Thymus (tissue), 11 donors: ENCODE results near the gene ATP1A2. TPM values are rescaled to one million over a fixed set of nuclear protein-coding genes. Genes with fewer than 3 reads are reported as not detected.

Source experiments
- DNase-seq, 9 donors: peaks; one replicate each; pipeline ENCODE4 v3.0.0-alpha.2; 2013; ENCODE audit warnings: low spot score in 9 of 9, low read depth in 6 of 9, missing footprints in 1 of 9
- H3K27ac ChIP-seq, 2 donors: one replicate each; pipeline ENCODE4 v1.5.1; 2013; ENCODE audit warnings: control low read depth in 1 of 2, low read depth in 1 of 2, low read length in 1 of 2, mild to moderate bottlenecking in 1 of 2, moderate library complexity in 1 of 2
- H3K27me3 ChIP-seq, 2 donors: one replicate each; pipeline ENCODE4 v1.5.1; 2013; ENCODE audit warnings: low read length in 1 of 2; ENCODE audit not compliant: control insufficient read depth in 2 of 2, insufficient read depth in 1 of 2
- H3K36me3 ChIP-seq, 2 donors: one replicate each; pipeline ENCODE4 v1.5.1; 2013; ENCODE audit warnings: low read length in 1 of 2, mild to moderate bottlenecking in 1 of 2, moderate library complexity in 1 of 2; ENCODE audit not compliant: control insufficient read depth in 2 of 2, insufficient read depth in 2 of 2
- H3K4me1 ChIP-seq, 2 donors: one replicate each; pipeline ENCODE4 v1.5.1; 2013; ENCODE audit warnings: low read length in 2 of 2; ENCODE audit not compliant: control insufficient read depth in 2 of 2, insufficient read depth in 2 of 2
- H3K4me3 ChIP-seq, 2 donors: one replicate each; pipeline ENCODE4 v1.5.1; 2013; ENCODE audit warnings: low read length in 2 of 2, control low read depth in 1 of 2, mild to moderate bottlenecking in 1 of 2
- H3K9me3 ChIP-seq, 2 donors: one replicate each; pipeline ENCODE4 v1.5.1; 2013; ENCODE audit warnings: low read length in 1 of 2, mild to moderate bottlenecking in 1 of 2; ENCODE audit not compliant: control insufficient read depth in 2 of 2, insufficient read depth in 1 of 2
- WGBS: extraction: QIAGEN DNeasy Blood & Tissue Kit; methylation state at CpG from one replicate; pipeline ENCODE4 v1.1.7; 2013; 5-methylcytosine and 5-hydroxymethylcytosine counted together
- polyA plus RNA-seq: library from polyadenylated mRNA; stranded (reverse); fragments of 200-250 nt; gene quantifications from one replicate; pipeline ENCODE4 v1.2.3, GENCODE V29; 2013
- total RNA-seq: library from RNA; stranded (reverse); fragments of 120-200 nt; gene quantifications from one replicate; pipeline ENCODE4 v1.2.4, GENCODE V29; 2013
- donor health status: healthy.

Gene ATP1A2
- total and polyA plus RNA-seq, 2 donors: 0.38 to 1.3 TPM

GRCh38 chr1:160117300-160117699 lies 1.7 kb downstream of the ATP1A2 start:
- H3K27ac ChIP-seq: no peak overlapping the region
- no peak overlapping the region for H3K4me3 ChIP-seq
- H3K9me3 ChIP-seq: no peaks in the 10 kb centered on the region
- 50% methylated on average over 1 of the region's 1 CpG for WGBS
- no peaks in the 10 kb centered on the region for H3K36me3 ChIP-seq
- H3K4me1 ChIP-seq: no peaks in the 10 kb centered on the region
- peaks cover 0 to 40% of the 10 kb centered on the region in 2 donors for H3K27me3 ChIP-seq
- DNase-seq: no peak

- Histone ChIP-seq H3K9me3 (no peaks in the 10 kb centered on the region), H3K27ac (no peak overlapping the region), H3K27me3 (peaks cover 0 to 40% of the 10 kb centered on the region in 2 donors), H3K4me1 (no peaks in the 10 kb centered on the region), H3K36me3 (no peaks in the 10 kb centered on the region), H3K4me3 (no peak overlapping the region)
- DNase-seq: no peak
- WGBS: 72% methylated on average over 8 of the region's 8 CpGs
Measured at GRCh38 chr1:160117709-160118183, 2.2 kb downstream of the ATP1A2 start.

GRCh38 chr1:160118928-160119327 lies 3.4 kb downstream of the ATP1A2 start:
- no peak for DNase-seq
- Histone ChIP-seq H3K27me3 (peaks cover 0 to 37% of the 10 kb centered on the region in 2 donors), H3K9me3 (no peaks in the 10 kb centered on the region), H3K4me3 (no peak overlapping the region), H3K27ac (no peak overlapping the region), H3K4me1 (no peaks in the 10 kb centered on the region), H3K36me3 (no peaks in the 10 kb centered on the region)
- WGBS: 96% methylated on average over 3 of the region's 3 CpGs

DNA sequence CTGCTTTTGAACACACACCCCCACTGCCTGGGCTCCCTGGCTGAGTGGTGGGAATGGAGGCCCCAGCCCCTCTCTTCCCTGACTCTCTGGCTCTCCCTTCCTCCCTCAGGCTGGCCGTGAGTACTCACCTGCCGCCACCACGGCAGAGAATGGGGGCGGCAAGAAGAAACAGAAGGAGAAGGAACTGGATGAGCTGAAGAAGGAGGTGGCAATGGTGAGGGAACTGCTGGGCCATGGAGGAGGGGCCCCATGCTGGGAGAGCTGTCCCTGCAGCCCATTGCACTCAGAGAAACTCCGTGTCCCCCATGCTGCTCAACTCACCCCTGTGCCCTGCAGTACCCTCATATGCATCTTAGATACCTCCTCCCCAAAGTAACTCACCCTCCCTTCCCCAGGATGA lies 5.2 kb downstream of the ATP1A2 start:
- no peak overlapping the region for H3K27ac ChIP-seq
- no peaks in the 10 kb centered on the region for H3K9me3 ChIP-seq
- peaks cover 0 to 24% of the 10 kb centered on the region in 2 donors for H3K27me3 ChIP-seq
- H3K4me1 ChIP-seq: no peaks in the 10 kb centered on the region
- H3K4me3 ChIP-seq: no peak overlapping the region
- DNase-seq: no peak
- no peaks in the 10 kb centered on the region for H3K36me3 ChIP-seq
- 92% methylated on average over 5 of the region's 5 CpGs for WGBS

- no peak for DNase-seq
- no peaks in the 10 kb centered on the region for H3K36me3 ChIP-seq
- H3K4me1 ChIP-seq: no peaks in the 10 kb centered on the region
- H3K9me3 ChIP-seq: no peaks in the 10 kb centered on the region
- H3K27ac ChIP-seq: no peak overlapping the region
- 95% methylated on average over 1 of the region's 1 CpG for WGBS
- H3K27me3 ChIP-seq: peaks cover 0 to 18% of the 10 kb centered on the region in 2 donors
- H3K4me3 ChIP-seq: no peak overlapping the region
Measured at GRCh38 chr1:160121388-160121787, 5.8 kb downstream of the ATP1A2 start.

DNA sequence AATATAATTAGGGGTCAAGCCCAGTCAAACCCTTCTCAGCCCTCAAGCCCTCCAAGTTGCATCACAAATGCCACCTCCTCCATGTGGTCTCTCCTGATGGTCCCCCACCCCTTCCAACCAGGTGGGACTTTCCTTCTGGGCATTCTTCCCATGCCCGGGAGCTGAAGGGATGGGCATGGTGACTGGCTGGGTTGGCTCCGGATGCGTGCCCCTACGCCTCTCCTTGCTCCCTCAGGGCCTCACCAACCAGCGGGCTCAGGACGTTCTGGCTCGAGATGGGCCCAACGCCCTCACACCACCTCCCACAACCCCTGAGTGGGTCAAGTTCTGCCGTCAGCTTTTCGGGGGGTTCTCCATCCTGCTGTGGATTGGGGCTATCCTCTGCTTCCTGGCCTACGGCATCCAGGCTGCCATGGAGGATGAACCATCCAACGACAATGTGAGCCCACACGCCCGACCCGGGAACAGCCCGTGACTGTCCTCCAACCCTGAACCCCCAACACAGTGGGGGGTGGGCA lies 7.5 kb downstream of the ATP1A2 start:
- no peak overlapping the region for H3K4me3 ChIP-seq
- no peak for DNase-seq
- no peaks in the 10 kb centered on the region for H3K4me1 ChIP-seq
- no peak overlapping the region for H3K27ac ChIP-seq
- WGBS: 94% methylated on average over 16 of the region's 16 CpGs
- H3K36me3 ChIP-seq: no peaks in the 10 kb centered on the region
- H3K9me3 ChIP-seq: no peaks in the 10 kb centered on the region
- H3K27me3 ChIP-seq: peaks cover 0 to 2% of the 10 kb centered on the region in 2 donors

- H3K27ac ChIP-seq: no peak overlapping the region
- DNase-seq: no peak
Measured at GRCh38 chr1:160123726-160124125, 8.2 kb downstream of the ATP1A2 start.

DNA sequence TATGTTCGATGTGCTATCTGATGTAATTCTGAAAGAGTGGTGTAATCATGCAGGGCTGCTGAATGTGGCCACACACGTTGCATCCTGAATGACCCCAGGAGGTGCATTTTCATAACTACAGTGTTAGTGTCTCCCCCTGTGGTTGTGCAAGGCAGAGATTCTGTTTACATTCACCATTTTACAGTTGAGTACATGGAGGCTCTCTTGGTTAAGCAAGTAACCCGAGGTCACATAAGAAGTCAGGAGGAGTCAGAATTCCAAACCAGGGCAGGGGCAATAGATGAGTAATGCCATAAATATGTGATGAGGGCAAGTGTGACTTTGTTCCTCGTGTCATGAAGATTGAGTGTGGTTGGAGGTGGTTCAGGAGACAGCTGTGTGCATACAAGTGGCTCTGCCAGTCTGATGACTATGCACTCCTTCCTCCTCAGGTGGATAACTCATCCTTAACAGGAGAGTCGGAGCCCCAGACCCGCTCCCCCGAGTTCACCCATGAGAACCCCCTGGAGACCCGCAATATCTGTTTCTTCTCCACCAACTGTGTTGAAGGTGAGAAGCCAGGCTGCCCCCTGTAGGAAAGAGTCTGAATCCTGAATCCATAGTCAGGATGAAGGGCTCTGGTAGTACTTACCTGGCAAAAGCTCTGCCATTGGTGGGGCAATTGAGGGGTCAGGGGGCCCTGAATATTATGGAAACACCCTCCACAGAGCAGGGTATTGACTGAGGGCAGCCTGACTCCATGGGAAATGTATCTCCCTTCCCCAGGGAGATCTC lies 9.3 kb downstream of the ATP1A2 start:
- no peak for DNase-seq
- no peaks in the 10 kb centered on the region for H3K4me1 ChIP-seq
- H3K36me3 ChIP-seq: no peaks in the 10 kb centered on the region
- no peak overlapping the region for H3K4me3 ChIP-seq
- H3K27ac ChIP-seq: no peak overlapping the region
- no peaks in the 10 kb centered on the region for H3K27me3 ChIP-seq
- 90% methylated on average over 8 of the region's 8 CpGs for WGBS
- H3K9me3 ChIP-seq: no peaks in the 10 kb centered on the region

More at GRCh38 chr1:160123726-160124125, 8.2 kb downstream of the ATP1A2 start:
- H3K4me3 ChIP-seq: no peak overlapping the region
- H3K36me3 ChIP-seq: no peaks in the 10 kb centered on the region
- H3K27me3 ChIP-seq: no peaks in the 10 kb centered on the region
- no peaks in the 10 kb centered on the region for H3K4me1 ChIP-seq
- H3K9me3 ChIP-seq: no peaks in the 10 kb centered on the region

DNA sequence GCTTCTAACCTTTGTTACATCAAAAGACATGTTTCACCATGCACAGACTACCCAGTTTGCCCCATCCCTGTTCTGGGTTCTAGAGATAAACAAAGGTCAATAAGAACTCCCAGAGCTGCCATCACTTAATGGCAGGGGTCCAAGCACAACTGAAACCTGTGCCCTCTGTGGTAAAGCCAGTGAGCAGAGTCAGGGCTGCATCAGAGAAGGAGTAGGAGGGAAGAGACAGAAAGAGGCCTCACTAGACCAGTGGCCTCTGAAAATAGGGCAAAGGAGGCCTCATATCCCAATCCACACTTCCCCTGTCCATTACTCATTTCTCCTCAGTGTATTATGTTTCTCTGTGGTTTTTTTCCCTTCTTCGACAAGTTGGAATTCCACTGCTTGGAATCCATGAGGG lies 10.2 kb downstream of the ATP1A2 start:
- H3K36me3 ChIP-seq: no peaks in the 10 kb centered on the region
- no peak for DNase-seq
- WGBS: 98% methylated on average over 1 of the region's 1 CpG
- H3K9me3 ChIP-seq: no peaks in the 10 kb centered on the region
- no peaks in the 10 kb centered on the region for H3K4me1 ChIP-seq
- no peak overlapping the region for H3K4me3 ChIP-seq
- H3K27ac ChIP-seq: no peak overlapping the region
- no peaks in the 10 kb centered on the region for H3K27me3 ChIP-seq
